CD4-positive, alpha-beta T cell (primary cell): Measurements from ENCODE around the gene HK1. TPM values are rescaled to one million over a fixed set of nuclear protein-coding genes. Genes with fewer than 3 reads are reported as not detected.

ENCODE experiments used
- ATAC-seq: fragments of 200-7000 bp; cut with Tn5 transposase; one replicate; pipeline ENCODE4 v1.10.0; 2022; ENCODE audit warnings: mild to moderate bottlenecking; ENCODE audit not compliant: poor library complexity
- CTCF ChIA-PET: fragments of 350-600 bp; sonication (Branson Sonifier 250); formaldehyde crosslinking; loops from one replicate; lab custom pipeline; 2021; ENCODE audit warnings: antibody characterized with exemption, inconsistent platforms; lab: Charles Lee
- POLR2A ChIA-PET: fragments of 350-600 bp; sonication (Branson Sonifier 250); formaldehyde crosslinking; loops from one replicate; lab custom pipeline; 2021; ENCODE audit warnings: antibody characterized with exemption, inconsistent platforms; lab: Charles Lee
- DNase-seq, 14 experiments: peaks; one replicate each; pipeline ENCODE4 v3.0.0-alpha.2; 2013 to 2020; ENCODE audit warnings: mixed read lengths in 2 of 14
- H3K27ac ChIP-seq, 2 donors: one replicate each; pipeline versions ENCODE4 v1.5.1 to v1.7.0; 2013; ENCODE audit warnings: low read length in 2 of 2, low read depth in 1 of 2, mild to moderate bottlenecking in 1 of 2
- H3K27me3 ChIP-seq, 2 experiments: 1 replicate in 1 of 2; 2 replicates in 1 of 2; pipeline versions ENCODE4 v1.6.1 to v1.7.0; 2013; ENCODE audit warnings: low read length in 2 of 2, control low read depth in 1 of 2, mild to moderate bottlenecking in 1 of 2, moderate library complexity in 1 of 2; ENCODE audit not compliant: insufficient read depth in 2 of 2, control insufficient read depth in 1 of 2
- H3K36me3 ChIP-seq: one replicate; pipeline ENCODE4 v1.6.1; 2013; ENCODE audit warnings: low read length, control low read depth; ENCODE audit not compliant: insufficient read depth
- H3K4me1 ChIP-seq: one replicate; pipeline ENCODE4 v1.6.1; 2013; ENCODE audit warnings: low read length, control low read depth; ENCODE audit not compliant: insufficient read depth
- H3K4me3 ChIP-seq: one replicate; pipeline ENCODE4 v1.5.1; 2013; ENCODE audit warnings: mild to moderate bottlenecking, low read length, moderate library complexity
- H3K9me3 ChIP-seq, 2 experiments: 1 replicate in 1 of 2; 2 replicates in 1 of 2; pipeline versions ENCODE4 v1.6.1 to v1.7.0; 2013; ENCODE audit warnings: low read length in 2 of 2, mild to moderate bottlenecking in 2 of 2, control low read depth in 1 of 2, moderate library complexity in 1 of 2; ENCODE audit not compliant: control insufficient read depth in 1 of 2, insufficient read depth in 1 of 2
- H3K27ac Mint-ChIP-seq: one replicate; pipeline ENCODE4 v1.8.0; 2020; ENCODE audit warnings: mixed read lengths
- H3K27me3 Mint-ChIP-seq: one replicate; pipeline ENCODE4 v1.8.0; 2021; ENCODE audit warnings: mixed read lengths
- H3K36me3 Mint-ChIP-seq: one replicate; pipeline ENCODE4 v1.8.0; 2021; ENCODE audit warnings: low read depth, mixed read lengths
- H3K4me1 Mint-ChIP-seq: one replicate; pipeline ENCODE4 v1.8.0; 2021; ENCODE audit warnings: low read depth, mixed read lengths
- H3K4me3 Mint-ChIP-seq: one replicate; pipeline ENCODE4 v1.8.0; 2020; ENCODE audit warnings: mild to moderate bottlenecking, mixed read lengths
- H3K9me3 Mint-ChIP-seq: one replicate; pipeline ENCODE4 v1.8.0; 2020; ENCODE audit warnings: mixed read lengths
- intact Hi-C, 2 experiments: fragments of 100-400 bp; cut with DNase I in 1 of 2; cut with micrococcal nuclease in 1 of 2; formaldehyde crosslinking; loops; one replicate each; pipeline versions ENCODE4 v1.15.1 to v1.9.0; 2023 to 2025; cut with DNase I, micrococcal nuclease
- total RNA-seq, 174 experiments: library from RNA in 2 of 174; stranded (reverse) in 2 of 174; gene quantifications; one replicate each; pipeline ENCODE4 v1.2.3 and lab custom pipeline; 2021 to 2026
- TF ChIP-seq, protein P1 (sequence below): fragments of 200-600 bp; IDR thresholded peaks from one replicate; pipeline ENCODE4 v1.8.0; 2022; ENCODE audit warnings: antibody characterized with exemption, mild to moderate bottlenecking

The HK1 gene
- total RNA-seq, 2 experiments from 2014 or later, result 45.6 to 48.1 TPM

DNA sequence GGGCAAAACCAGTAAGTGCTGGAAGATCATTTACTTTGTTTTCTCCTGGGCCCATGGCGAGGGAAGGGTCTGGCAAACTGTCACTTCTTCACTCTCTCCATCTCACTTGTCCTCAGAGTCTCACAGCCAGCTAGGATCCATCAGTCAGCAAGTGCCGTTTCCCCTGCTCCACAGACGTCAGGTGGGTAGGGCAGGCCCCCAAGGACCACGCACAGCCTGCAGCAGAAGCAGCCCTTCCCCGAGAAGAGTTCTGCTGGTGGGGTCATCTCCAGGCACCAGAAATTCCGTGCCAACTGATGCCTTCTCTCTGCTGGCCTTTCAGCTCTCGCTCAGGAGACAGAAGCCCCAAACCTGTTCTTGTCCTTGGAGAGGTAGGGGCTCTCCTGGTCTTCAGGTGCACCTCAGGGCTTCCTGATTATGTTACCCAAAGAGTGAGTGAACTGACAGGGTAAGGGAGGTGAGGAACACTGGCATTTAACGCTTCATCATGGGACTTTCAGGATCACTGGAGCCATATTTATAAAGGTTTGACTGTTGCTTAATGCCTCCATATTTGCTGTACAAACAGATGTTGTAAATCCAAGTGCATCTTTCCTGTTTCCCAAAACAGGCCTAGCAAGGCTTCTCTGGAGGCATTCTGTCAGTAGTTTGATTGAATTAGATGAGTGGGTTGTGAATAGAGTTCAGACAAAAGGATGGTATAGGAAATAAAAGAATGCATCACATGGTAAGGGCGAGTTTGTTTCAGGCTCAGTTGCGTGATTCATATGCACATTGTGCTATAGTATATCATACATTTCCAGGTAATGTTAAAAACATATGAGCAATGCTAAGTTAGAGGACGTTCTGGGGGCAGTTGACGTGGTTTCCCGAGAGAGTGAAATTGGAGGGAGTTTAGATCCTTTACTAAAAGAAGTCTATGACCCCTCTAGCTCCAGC is 159.3 kb downstream of the HK1 start:
- no peak overlapping the region for H3K4me3 ChIP-seq
- no peaks in the 10 kb centered on the region for H3K4me1 ChIP-seq
- CTCF ChIA-PET, result no interaction called here
- ATAC-seq (no peak), DNase-seq (no peak)
- POLR2A ChIA-PET, result no interaction called here
- Mint-ChIP-seq H3K36me3 (no peaks in the 10 kb centered on the region), H3K4me3 (no peak overlapping the region), H3K9me3 (no peaks in the 10 kb centered on the region), H3K27me3 (peaks cover 24% of the 10 kb centered on the region), H3K27ac (no peak overlapping the region), H3K4me1 (no peaks in the 10 kb centered on the region)
- peaks cover 0 to 5% of the 10 kb centered on the region in 2 experiments for H3K9me3 ChIP-seq
- H3K27me3 ChIP-seq, result no peaks in the 10 kb centered on the region
- no peak overlapping the region for H3K27ac ChIP-seq
- intact Hi-C loops, result no loop called here
- TF ChIP-seq, protein P1, sequence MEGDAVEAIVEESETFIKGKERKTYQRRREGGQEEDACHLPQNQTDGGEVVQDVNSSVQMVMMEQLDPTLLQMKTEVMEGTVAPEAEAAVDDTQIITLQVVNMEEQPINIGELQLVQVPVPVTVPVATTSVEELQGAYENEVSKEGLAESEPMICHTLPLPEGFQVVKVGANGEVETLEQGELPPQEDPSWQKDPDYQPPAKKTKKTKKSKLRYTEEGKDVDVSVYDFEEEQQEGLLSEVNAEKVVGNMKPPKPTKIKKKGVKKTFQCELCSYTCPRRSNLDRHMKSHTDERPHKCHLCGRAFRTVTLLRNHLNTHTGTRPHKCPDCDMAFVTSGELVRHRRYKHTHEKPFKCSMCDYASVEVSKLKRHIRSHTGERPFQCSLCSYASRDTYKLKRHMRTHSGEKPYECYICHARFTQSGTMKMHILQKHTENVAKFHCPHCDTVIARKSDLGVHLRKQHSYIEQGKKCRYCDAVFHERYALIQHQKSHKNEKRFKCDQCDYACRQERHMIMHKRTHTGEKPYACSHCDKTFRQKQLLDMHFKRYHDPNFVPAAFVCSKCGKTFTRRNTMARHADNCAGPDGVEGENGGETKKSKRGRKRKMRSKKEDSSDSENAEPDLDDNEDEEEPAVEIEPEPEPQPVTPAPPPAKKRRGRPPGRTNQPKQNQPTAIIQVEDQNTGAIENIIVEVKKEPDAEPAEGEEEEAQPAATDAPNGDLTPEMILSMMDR, result no peak
- H3K36me3 ChIP-seq, result no peaks in the 10 kb centered on the region

DNA sequence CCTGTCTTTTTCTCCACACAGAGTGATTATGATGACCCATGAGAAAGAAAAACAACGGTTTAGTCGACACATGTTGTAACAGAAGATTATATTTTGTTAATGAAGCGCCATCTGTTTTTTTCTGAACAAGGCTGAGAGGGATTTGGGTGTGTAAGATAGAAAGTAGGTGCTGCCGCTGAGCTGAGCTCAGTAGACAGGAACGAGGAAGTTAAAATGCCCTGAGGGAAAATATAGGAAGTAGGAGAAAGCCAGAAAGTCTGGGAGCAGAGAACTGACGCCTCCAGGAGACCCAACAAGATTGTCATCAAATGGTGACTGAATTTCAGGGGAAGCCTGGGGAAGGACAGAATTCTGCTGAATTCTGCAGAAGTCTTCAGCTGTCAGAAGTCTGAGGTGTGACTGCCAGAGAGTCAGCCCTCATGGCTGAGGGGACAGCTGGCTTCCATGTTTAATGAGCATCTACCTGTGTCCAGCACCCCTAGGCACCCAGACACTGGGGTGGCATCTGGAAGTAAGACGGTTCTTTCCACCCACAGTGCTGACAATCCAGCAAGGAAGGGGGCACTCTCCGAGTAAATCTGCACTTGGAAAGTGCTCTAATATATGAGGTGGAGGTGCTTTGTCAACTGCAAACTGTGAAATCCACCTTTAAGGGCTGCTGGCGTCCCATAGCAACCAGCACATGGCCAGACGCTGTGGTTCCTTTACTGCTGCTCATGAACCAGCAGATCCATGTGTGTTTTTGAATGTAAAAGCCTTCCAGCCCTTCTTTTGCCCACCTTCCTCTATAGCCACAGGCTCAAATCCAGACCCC is 160.4 kb downstream of the HK1 start:
- H3K27me3 ChIP-seq, result no peaks in the 10 kb centered on the region
- Mint-ChIP-seq H3K4me1 (no peaks in the 10 kb centered on the region), H3K27ac (no peak overlapping the region), H3K36me3 (no peaks in the 10 kb centered on the region), H3K4me3 (no peak overlapping the region), H3K9me3 (no peaks in the 10 kb centered on the region), H3K27me3 (peaks cover 24% of the 10 kb centered on the region)
- ChIA-PET POLR2A (no interaction called here), CTCF (no interaction called here)
- H3K4me3 ChIP-seq, result no peak overlapping the region
- TF ChIP-seq, protein P1, result no peak
- DNase-seq (no peak), ATAC-seq (no peak)
- H3K27ac ChIP-seq, result no peak overlapping the region
- intact Hi-C loops, result no loop called here
- H3K9me3 ChIP-seq, result peaks cover 0 to 5% of the 10 kb centered on the region in 2 experiments
- no peaks in the 10 kb centered on the region for H3K4me1 ChIP-seq
- no peaks in the 10 kb centered on the region for H3K36me3 ChIP-seq

DNA sequence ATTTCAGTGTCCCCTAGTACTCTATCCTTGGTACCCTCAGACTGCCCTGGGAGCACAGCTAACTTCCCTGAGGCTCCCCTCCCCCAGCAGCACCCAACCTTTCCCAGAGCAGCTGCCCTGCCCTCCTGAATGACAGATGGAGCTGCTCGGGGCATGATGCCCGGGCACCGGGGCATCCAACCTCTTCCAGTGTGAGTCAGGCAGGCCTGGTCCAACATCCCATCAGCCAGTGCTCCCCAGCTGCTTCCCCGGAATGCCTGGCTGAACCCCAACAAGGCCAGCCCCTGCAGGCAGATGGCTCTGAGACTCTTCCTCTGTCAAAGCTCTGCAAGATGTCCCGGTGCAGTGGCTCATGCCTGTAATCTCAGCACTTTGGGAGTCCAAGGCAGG is 161.0 kb downstream of the HK1 start:
- Mint-ChIP-seq H3K4me3 (no peak overlapping the region), H3K4me1 (no peaks in the 10 kb centered on the region), H3K27ac (no peak overlapping the region), H3K36me3 (no peaks in the 10 kb centered on the region), H3K27me3 (peaks cover 24% of the 10 kb centered on the region), H3K9me3 (no peaks in the 10 kb centered on the region)
- H3K27me3 ChIP-seq, result no peaks in the 10 kb centered on the region
- no peak overlapping the region for H3K27ac ChIP-seq
- ChIA-PET CTCF (interaction anchor here (1.0 kb wide), 1 partner anchor 13 kb away, joined by 3 read pairs; no protein-coding TSS in a partner anchor), POLR2A (no interaction called here)
- ATAC-seq, result no peak
- no peak overlapping the region for H3K4me3 ChIP-seq
- TF ChIP-seq, protein P1, result no peak
- intact Hi-C loops, result no loop called here
- no peak for DNase-seq
- H3K4me1 ChIP-seq, result no peaks in the 10 kb centered on the region
- H3K36me3 ChIP-seq, result no peaks in the 10 kb centered on the region
- H3K9me3 ChIP-seq, result peaks cover 0 to 5% of the 10 kb centered on the region in 2 experiments
